HEK293 (cell line): ENCODE results near the gene C14orf132.

Experiments
- CTCF ChIA-PET: fragments of 350-600 bp; formaldehyde crosslinking; extraction: SDS; loops from one replicate; lab custom pipeline; 2021; ENCODE audit warnings: antibody characterized with exemption; lab: Yijun Ruan, JAX
- POLR2A ChIA-PET: fragments of 300-600 bp; formaldehyde crosslinking; extraction: SDS; loops from one replicate; lab custom pipeline; 2020; ENCODE audit warnings: antibody characterized with exemption, inconsistent platforms; lab: Yijun Ruan, JAX
- H3K27ac ChIP-seq: fragments of 200-500 bp; sonication (Bioruptor generic); 2 replicates; pipeline ENCODE4 v1.5.1; 2014; ENCODE audit warnings: low read depth, low read length, control low read depth, inconsistent platforms; ENCODE audit errors: extremely low read depth
- H3K36me3 ChIP-seq, 2 experiments: fragments of 200-500 bp in 1 of 2; sonication (Bioruptor generic) in 1 of 2; 1 replicate in 1 of 2; 2 replicates in 1 of 2; pipeline ENCODE4 v1.5.1; 2014 to 2017; ENCODE audit warnings: inconsistent platforms in 2 of 2, low read length in 2 of 2; ENCODE audit not compliant: control insufficient read depth in 2 of 2, insufficient read depth in 1 of 2
- H3K4me1 ChIP-seq: fragments of 200-500 bp; sonication (Bioruptor generic); 2 replicates; pipeline ENCODE4 v1.5.1; 2014; ENCODE audit warnings: mild to moderate bottlenecking, low read length, inconsistent platforms; ENCODE audit not compliant: control insufficient read depth, insufficient read depth
- H3K4me3 ChIP-seq: 2 replicates; pipeline ENCODE4 v1.5.1; 2011; ENCODE audit warnings: low read depth, mild to moderate bottlenecking, control low read depth, low read length, moderate library complexity
- H3K9me3 ChIP-seq: fragments of 200-500 bp; sonication (Bioruptor generic); 2 replicates; pipeline ENCODE4 v1.5.1; 2014; ENCODE audit warnings: low read depth, low read length, inconsistent platforms; ENCODE audit not compliant: control insufficient read depth, insufficient read depth
- KLF8 ChIP-seq: fragments of 450-650 bp; formaldehyde crosslinking; IDR thresholded peaks from 2 replicates; pipeline ENCODE4 v1.5.1; 2016; ENCODE audit warnings: missing biosample characterization, missing genetic modification characterization
- MZF1 ChIP-seq: fragments of 450-650 bp; formaldehyde crosslinking; IDR thresholded peaks from 2 replicates; pipeline ENCODE4 v1.5.1; 2017; ENCODE audit warnings: missing biosample characterization, missing genetic modification characterization, borderline replicate concordance
- OVOL3 ChIP-seq: fragments of 450-650 bp; formaldehyde crosslinking; IDR thresholded peaks from 2 replicates; pipeline ENCODE4 v1.5.1; 2016; ENCODE audit warnings: missing biosample characterization, missing genetic modification characterization
- SCRT2 ChIP-seq: fragments of 450-650 bp; formaldehyde crosslinking; IDR thresholded peaks from 2 replicates; pipeline ENCODE4 v1.5.1; 2016; ENCODE audit warnings: missing biosample characterization, missing genetic modification characterization
- TRIM28 ChIP-seq: IDR thresholded peaks from 2 replicates; pipeline ENCODE4 v1.6.1; 2011; ENCODE audit warnings: low read length, control low read depth, borderline replicate concordance
- ZBTB10 ChIP-seq: fragments of 450-650 bp; formaldehyde crosslinking; IDR thresholded peaks from 2 replicates; pipeline ENCODE4 v1.5.1; 2016; ENCODE audit warnings: missing biosample characterization, missing genetic modification characterization
- ZBTB17 ChIP-seq: fragments of 450-650 bp; formaldehyde crosslinking; IDR thresholded peaks from 2 replicates; pipeline ENCODE4 v1.5.1; 2016; ENCODE audit warnings: missing biosample characterization, missing genetic modification characterization
- ZBTB20 ChIP-seq: fragments of 450-650 bp; formaldehyde crosslinking; IDR thresholded peaks from 2 replicates; pipeline ENCODE4 v1.5.1; 2016; ENCODE audit warnings: missing biosample characterization, missing genetic modification characterization
- ZFP37 ChIP-seq: fragments of 450-650 bp; formaldehyde crosslinking; IDR thresholded peaks from 2 replicates; pipeline ENCODE4 v1.5.1; 2016; ENCODE audit warnings: missing biosample characterization, missing genetic modification characterization
- ZFP69B ChIP-seq: fragments of 450-650 bp; formaldehyde crosslinking; IDR thresholded peaks from 2 replicates; pipeline ENCODE4 v1.5.1; 2016; ENCODE audit warnings: missing biosample characterization, missing genetic modification characterization
- ZNF146 ChIP-seq: fragments of 450-650 bp; formaldehyde crosslinking; IDR thresholded peaks from 2 replicates; pipeline ENCODE4 v1.5.1; 2016; ENCODE audit warnings: missing biosample characterization, missing genetic modification characterization
- ZNF335 ChIP-seq: fragments of 450-650 bp; formaldehyde crosslinking; conservative IDR thresholded peaks from 2 replicates; pipeline ENCODE4 v1.5.1; 2016; ENCODE audit warnings: missing biosample characterization, missing genetic modification characterization
- ZNF366 ChIP-seq: fragments of 450-650 bp; formaldehyde crosslinking; conservative IDR thresholded peaks from 2 replicates; pipeline ENCODE4 v1.5.1; 2016; ENCODE audit warnings: missing biosample characterization, missing genetic modification characterization
- ZNF423 ChIP-seq: fragments of 450-650 bp; formaldehyde crosslinking; IDR thresholded peaks from 2 replicates; pipeline ENCODE4 v1.5.1; 2016; ENCODE audit warnings: missing biosample characterization, missing genetic modification characterization
- ZNF514 ChIP-seq: fragments of 450-650 bp; formaldehyde crosslinking; IDR thresholded peaks from 2 replicates; pipeline ENCODE4 v1.5.1; 2016; ENCODE audit warnings: missing biosample characterization, missing genetic modification characterization
- ZNF518A ChIP-seq: fragments of 450-650 bp; formaldehyde crosslinking; conservative IDR thresholded peaks from 2 replicates; pipeline ENCODE4 v1.5.1; 2016; ENCODE audit warnings: low read depth, missing biosample characterization, missing genetic modification characterization
- ZNF558 ChIP-seq: fragments of 450-650 bp; formaldehyde crosslinking; IDR thresholded peaks from 2 replicates; pipeline ENCODE4 v1.5.1; 2016; ENCODE audit warnings: missing biosample characterization, missing genetic modification characterization
- TF ChIP-seq, protein P1 (sequence below): fragments of 450-650 bp; formaldehyde crosslinking; IDR thresholded peaks from 2 replicates; pipeline ENCODE4 v1.5.1; 2016; ENCODE audit warnings: missing biosample characterization, missing genetic modification characterization
- TF ChIP-seq, protein P2 (sequence below): fragments of 450-650 bp; formaldehyde crosslinking; IDR thresholded peaks from 2 replicates; pipeline ENCODE4 v1.5.1; 2016; ENCODE audit warnings: missing biosample characterization, missing genetic modification characterization
- TF ChIP-seq, protein P3 (sequence below): fragments of 450-650 bp; formaldehyde crosslinking; IDR thresholded peaks from 2 replicates; pipeline ENCODE4 v1.5.1; 2016; ENCODE audit warnings: missing biosample characterization, missing genetic modification characterization

The C14orf132 gene

DNA sequence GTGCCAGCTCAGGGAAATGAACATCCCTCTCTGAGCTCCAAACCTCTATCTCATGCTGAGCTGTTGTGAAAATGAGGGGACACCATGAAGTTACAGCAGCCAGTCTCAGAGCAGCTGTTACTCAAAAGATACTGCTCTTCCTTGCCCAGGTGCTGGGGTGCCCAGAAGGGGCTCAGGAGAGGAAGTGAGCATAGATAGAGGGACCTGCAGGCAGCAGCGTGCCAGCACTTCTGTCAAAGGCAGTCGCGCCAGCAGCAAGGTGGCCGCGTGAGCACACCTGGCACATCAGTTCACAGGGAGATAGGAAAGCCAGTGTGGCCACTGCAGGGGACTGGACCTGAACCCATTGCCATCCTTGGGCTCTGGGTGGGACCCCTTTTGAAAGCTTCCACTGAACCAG is 27.8 kb downstream of the C14orf132 start:
- Histone ChIP-seq H3K4me3 (no peak overlapping the region), H3K9me3 (no peaks in the 10 kb centered on the region), H3K27ac (no peak overlapping the region), H3K36me3 (no peaks in the 10 kb centered on the region), H3K4me1 (no peaks in the 10 kb centered on the region)
- ChIA-PET POLR2A (no interaction called here), CTCF (interaction anchor here (0.7 kb wide), 1 partner anchor 433 kb away, joined by 3 read pairs; no protein-coding TSS in a partner anchor)
- TF ChIP-seq KLF8 (tag by site-specific recombination): no peak
- TF ChIP-seq ZBTB20 (tag by site-specific recombination): no peak
- TF ChIP-seq ZNF423 (tag by site-specific recombination): no peak
- TF ChIP-seq, protein P1, sequence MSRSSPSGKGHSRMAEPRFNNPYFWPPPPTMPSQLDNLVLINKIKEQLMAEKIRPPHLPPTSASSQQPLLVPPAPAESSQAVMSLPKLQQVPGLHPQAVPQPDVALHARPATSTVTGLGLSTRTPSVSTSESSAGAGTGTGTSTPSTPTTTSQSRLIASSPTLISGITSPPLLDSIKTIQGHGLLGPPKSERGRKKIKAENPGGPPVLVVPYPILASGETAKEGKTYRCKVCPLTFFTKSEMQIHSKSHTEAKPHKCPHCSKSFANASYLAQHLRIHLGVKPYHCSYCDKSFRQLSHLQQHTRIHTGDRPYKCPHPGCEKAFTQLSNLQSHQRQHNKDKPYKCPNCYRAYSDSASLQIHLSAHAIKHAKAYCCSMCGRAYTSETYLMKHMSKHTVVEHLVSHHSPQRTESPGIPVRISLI (tag by site-specific recombination): no peak
- TF ChIP-seq ZBTB17 (tag by site-specific recombination): no peak
- TF ChIP-seq TRIM28: no peak
- TF ChIP-seq SCRT2 (tag by site-specific recombination): no peak
- TF ChIP-seq, protein P2, sequence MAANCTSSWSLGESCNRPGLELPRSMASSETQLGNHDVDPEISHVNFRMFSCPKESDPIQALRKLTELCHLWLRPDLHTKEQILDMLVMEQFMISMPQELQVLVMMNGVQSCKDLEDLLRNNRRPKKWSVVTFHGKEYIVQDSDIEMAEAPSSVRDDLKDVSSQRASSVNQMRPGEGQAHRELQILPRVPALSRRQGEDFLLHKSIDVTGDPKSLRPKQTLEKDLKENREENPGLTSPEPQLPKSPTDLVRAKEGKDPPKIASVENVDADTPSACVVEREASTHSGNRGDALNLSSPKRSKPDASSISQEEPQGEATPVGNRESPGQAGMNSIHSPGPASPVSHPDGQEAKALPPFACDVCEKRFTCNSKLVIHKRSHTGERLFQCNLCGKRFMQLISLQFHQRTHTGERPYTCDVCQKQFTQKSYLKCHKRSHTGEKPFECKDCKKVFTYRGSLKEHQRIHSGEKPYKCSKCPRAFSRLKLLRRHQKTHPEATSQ (tag by site-specific recombination): no peak
- TF ChIP-seq ZNF366 (tag by site-specific recombination): no peak
- TF ChIP-seq ZFP69B (tag by site-specific recombination): no peak
- TF ChIP-seq, protein P3, sequence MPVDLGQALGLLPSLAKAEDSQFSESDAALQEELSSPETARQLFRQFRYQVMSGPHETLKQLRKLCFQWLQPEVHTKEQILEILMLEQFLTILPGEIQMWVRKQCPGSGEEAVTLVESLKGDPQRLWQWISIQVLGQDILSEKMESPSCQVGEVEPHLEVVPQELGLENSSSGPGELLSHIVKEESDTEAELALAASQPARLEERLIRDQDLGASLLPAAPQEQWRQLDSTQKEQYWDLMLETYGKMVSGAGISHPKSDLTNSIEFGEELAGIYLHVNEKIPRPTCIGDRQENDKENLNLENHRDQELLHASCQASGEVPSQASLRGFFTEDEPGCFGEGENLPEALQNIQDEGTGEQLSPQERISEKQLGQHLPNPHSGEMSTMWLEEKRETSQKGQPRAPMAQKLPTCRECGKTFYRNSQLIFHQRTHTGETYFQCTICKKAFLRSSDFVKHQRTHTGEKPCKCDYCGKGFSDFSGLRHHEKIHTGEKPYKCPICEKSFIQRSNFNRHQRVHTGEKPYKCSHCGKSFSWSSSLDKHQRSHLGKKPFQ: no peak
- no peak for TF ChIP-seq ZBTB10 (tag by site-specific recombination)
- no peak for TF ChIP-seq ZNF335 (tag by site-specific recombination)
- no peak for TF ChIP-seq ZNF558 (tag by site-specific recombination)
- TF ChIP-seq ZFP37 (tag by site-specific recombination): no peak
- TF ChIP-seq OVOL3 (tag by site-specific recombination): no peak
- no peak for TF ChIP-seq MZF1 (tag by site-specific recombination)

DNA sequence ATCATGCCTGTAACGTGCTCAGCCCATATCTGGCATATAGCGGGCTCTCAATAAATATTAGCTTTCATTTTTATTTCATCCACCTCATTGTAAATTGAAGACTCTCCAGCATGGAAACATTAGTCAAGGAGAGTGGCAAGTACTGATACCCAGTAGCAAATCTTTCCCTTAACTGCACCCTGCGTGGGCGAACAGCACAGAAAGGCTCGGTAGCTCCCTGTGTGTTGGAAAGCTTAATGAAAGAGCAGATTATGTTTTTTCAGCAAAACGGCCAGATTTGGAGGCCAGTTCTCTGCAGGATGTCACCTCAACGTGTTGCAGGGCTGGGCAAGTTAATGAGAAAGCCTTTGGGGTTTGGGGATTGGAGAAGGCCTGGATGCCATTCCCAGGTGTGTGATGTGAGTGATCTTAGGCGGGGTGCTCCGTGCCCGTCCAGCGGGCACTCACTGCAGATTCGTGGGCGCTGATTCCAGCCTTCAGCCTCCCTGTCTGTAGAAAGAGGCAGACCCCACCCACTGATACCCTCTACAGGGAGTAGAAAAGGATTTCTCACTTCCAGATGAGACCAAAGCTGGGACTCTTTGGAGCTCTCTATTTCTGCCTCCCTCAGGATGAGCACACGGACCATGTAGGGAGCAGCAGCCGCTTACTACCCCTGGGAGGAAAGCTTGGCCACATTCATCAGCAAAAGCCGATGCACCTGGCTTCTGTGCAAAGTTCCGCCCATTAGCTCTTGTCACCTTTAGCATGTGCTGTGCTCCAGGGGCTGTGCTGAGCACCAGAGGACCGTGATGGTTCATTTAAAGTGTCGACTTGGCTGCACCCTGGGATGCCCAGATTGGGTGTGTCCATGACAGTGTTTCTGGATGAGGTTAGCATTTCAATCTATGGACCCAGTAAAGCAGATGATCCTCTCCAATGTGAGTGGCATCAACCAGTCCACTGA is 29.1 kb downstream of the C14orf132 start:
- no peaks in the 10 kb centered on the region for H3K4me1 ChIP-seq
- TF ChIP-seq ZNF146 (tag by site-specific recombination): no peak
- TF ChIP-seq ZNF514 (tag by site-specific recombination): no peak
- TF ChIP-seq ZNF518A (tag by site-specific recombination): no peak
- H3K36me3 ChIP-seq: no peaks in the 10 kb centered on the region
- ChIA-PET POLR2A (no interaction called here), CTCF (interaction anchor here (0.7 kb wide), 1 partner anchor 522 kb away, joined by 3 read pairs; no protein-coding TSS in a partner anchor)
- no peak overlapping the region for H3K4me3 ChIP-seq
- H3K27ac ChIP-seq: no peak overlapping the region
- H3K9me3 ChIP-seq: no peaks in the 10 kb centered on the region
